ENCODE results near the gene ZSCAN22.

ZSCAN22 gene

DNA sequence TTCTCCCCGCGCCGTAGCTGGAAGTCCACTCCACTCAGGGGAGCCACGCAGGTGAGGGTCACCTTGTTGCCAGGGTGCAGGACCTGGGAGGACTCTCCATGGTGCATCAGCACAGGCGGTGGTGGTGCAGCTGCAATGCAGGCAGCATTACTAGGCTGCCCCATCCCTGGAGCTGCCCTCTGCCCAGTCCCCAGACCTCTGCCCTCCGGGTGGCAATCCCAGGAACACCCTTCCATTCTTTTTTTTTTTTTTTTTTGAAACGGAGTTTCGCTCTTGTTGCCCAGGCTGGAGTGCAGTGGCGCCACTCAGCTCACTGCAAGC is 24.7 kb downstream of the ZSCAN22 start:
- H3K4me3 ChIP-seq (ENCODE audit: low read length in 2 of 2) = no peak overlapping the region
- H3K27me3 ChIP-seq (ENCODE audit: control insufficient read depth in 3 of 3, insufficient read depth in 3 of 3, low read depth in 1 of 3, low read length in 3 of 3) = peaks cover 4 to 8% (median 8%) of the 10 kb centered on the region in 3 experiments
- H4K8ac ChIP-seq (ENCODE audit: low read depth, low read length) = no peak overlapping the region
- peaks cover 5 to 24% of the 10 kb centered on the region in 2 donors for H3K36me3 ChIP-seq (replicated peaks in 1 of 2; ENCODE audit: control insufficient read depth in 2 of 2, insufficient read depth in 2 of 2, low read length in 2 of 2)
- no peak overlapping the region for H4K91ac ChIP-seq (ENCODE audit: low read depth, low read length, poor library complexity)
- H3K4ac ChIP-seq (ENCODE audit: low read length) = no peak overlapping the region
- WGBS, 2 donors (ENCODE audit: extremely low coverage in 2 of 2, insufficient read length in 2 of 2, insufficient replicate concordance in 1 of 2) = no CpG with 5 or more reads among the region's 9 CpGs
- no peak overlapping the region for H2AFZ ChIP-seq (ENCODE audit: low read length)
- H3K4me2 ChIP-seq (ENCODE audit: insufficient read depth, low read length, poor library complexity, severe bottlenecking) = no peak overlapping the region
- H2BK120ac ChIP-seq (ENCODE audit: low read depth, low read length) = no peak overlapping the region
- peaks cover 3% of the 10 kb centered on the region for H3K79me1 ChIP-seq (ENCODE audit: low read depth, low read length)
- no peak for DNase-seq (ENCODE audit: low spot score)
- no peak overlapping the region for H3K18ac ChIP-seq (ENCODE audit: low read length)
- H2BK15ac ChIP-seq (ENCODE audit: low read length) = no peak overlapping the region
- H3K4me1 ChIP-seq (ENCODE audit: control insufficient read depth in 2 of 2, insufficient read depth in 1 of 2, low read depth in 1 of 2, low read length in 2 of 2) = peaks cover 0 to 3% of the 10 kb centered on the region in 2 donors
- H3K27ac ChIP-seq (replicated peaks; ENCODE audit: low read length) = no peak overlapping the region
- H3K9ac ChIP-seq (ENCODE audit: low read depth, low read length, poor library complexity) = no peak overlapping the region
- H2AK5ac ChIP-seq (ENCODE audit: low read depth, low read length) = peak overlapping the region; percentile 56
- peak overlapping the region; percentile 30 for H2BK12ac ChIP-seq (ENCODE audit: low read length)
- H3K14ac ChIP-seq (ENCODE audit: low read length) = no peak overlapping the region
- H3K23ac ChIP-seq (ENCODE audit: low read depth, low read length, poor library complexity) = no peak overlapping the region
- no peaks in the 10 kb centered on the region for H3K9me3 ChIP-seq (replicated peaks in 1 of 2; ENCODE audit: control insufficient read depth in 2 of 2, insufficient read depth in 1 of 2, low read depth in 1 of 2, low read length in 2 of 2)
- no peak overlapping the region for H2BK5ac ChIP-seq (ENCODE audit: low read length)

DNA sequence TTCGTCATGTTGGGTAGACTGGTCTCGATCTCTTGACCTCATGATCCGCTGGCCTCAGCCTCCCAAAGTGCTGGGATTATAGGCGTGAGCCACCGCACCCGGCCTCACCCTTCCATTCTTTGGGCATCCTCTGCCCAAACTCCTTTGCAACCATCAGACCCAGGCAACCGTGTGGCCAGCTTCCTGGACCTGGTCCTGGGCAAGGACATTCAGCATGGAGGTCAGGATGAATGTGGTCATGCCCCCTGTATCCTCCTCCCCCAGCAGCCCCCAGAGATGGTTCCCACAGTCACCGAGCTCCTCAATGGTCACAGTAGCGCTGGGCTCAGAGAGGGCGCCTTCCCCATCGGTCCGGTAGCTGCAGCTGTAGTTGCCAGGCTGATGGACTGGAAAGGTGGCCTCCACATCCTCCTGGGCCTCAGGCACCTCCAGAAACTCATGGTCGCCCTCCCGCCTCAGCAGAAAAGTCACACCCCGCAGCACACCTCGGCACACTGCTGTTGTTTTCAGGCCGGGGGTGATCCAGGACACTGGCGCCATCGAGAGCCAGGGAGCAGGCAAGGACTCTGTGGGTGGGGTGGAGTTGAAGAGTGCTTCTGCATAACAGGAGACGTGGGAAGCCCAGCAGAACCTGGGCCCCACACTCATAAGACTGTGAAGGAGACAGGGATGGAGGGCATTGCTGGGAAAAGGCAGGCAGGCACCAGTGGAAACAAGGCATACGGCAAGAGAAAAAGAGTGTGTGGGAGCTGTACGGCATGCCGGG is 25.4 kb downstream of the ZSCAN22 start:
- Histone ChIP-seq H3K14ac (ENCODE audit: low read length) (no peak overlapping the region), H2BK15ac (ENCODE audit: low read length) (no peak overlapping the region), H2BK12ac (ENCODE audit: low read length) (peak overlapping the region; percentile 41), H3K79me1 (ENCODE audit: low read depth, low read length) (peaks cover 3% of the 10 kb centered on the region), H3K23ac (ENCODE audit: low read depth, low read length, poor library complexity) (peak overlapping the region; percentile 65), H3K18ac (ENCODE audit: low read length) (no peak overlapping the region), H4K8ac (ENCODE audit: low read depth, low read length) (no peak overlapping the region), H2BK5ac (ENCODE audit: low read length) (peak overlapping the region; percentile 75), H3K9me3 (replicated peaks in 1 of 2; ENCODE audit: control insufficient read depth in 2 of 2, insufficient read depth in 1 of 2, low read depth in 1 of 2, low read length in 2 of 2) (no peaks in the 10 kb centered on the region), H3K27ac (replicated peaks; ENCODE audit: low read length) (no peak overlapping the region), H3K4me3 (ENCODE audit: low read length in 2 of 2) (no peak overlapping the region), H3K4ac (ENCODE audit: low read length) (no peak overlapping the region), H3K4me2 (ENCODE audit: insufficient read depth, low read length, poor library complexity, severe bottlenecking) (no peak overlapping the region), H3K9ac (ENCODE audit: low read depth, low read length, poor library complexity) (peak overlapping the region; percentile 30), H4K91ac (ENCODE audit: low read depth, low read length, poor library complexity) (no peak overlapping the region), H2AK5ac (ENCODE audit: low read depth, low read length) (no peak overlapping the region), H3K4me1 (ENCODE audit: control insufficient read depth in 2 of 2, insufficient read depth in 1 of 2, low read depth in 1 of 2, low read length in 2 of 2) (peaks cover 0 to 2% of the 10 kb centered on the region in 2 donors), H2BK120ac (ENCODE audit: low read depth, low read length) (no peak overlapping the region), H3K27me3 (ENCODE audit: control insufficient read depth in 3 of 3, insufficient read depth in 3 of 3, low read depth in 1 of 3, low read length in 3 of 3) (peaks cover 1 to 2% (median 2%) of the 10 kb centered on the region in 3 experiments), H3K36me3 (replicated peaks in 1 of 2; ENCODE audit: control insufficient read depth in 2 of 2, insufficient read depth in 2 of 2, low read length in 2 of 2) (peaks cover 7 to 24% of the 10 kb centered on the region in 2 donors), H2AFZ (ENCODE audit: low read length) (no peak overlapping the region)
- no peak for DNase-seq (ENCODE audit: low spot score)
- no CpG with 5 or more reads among the region's 23 CpGs for WGBS, 2 donors (ENCODE audit: extremely low coverage in 2 of 2, insufficient read length in 2 of 2, insufficient replicate concordance in 1 of 2)

DNA sequence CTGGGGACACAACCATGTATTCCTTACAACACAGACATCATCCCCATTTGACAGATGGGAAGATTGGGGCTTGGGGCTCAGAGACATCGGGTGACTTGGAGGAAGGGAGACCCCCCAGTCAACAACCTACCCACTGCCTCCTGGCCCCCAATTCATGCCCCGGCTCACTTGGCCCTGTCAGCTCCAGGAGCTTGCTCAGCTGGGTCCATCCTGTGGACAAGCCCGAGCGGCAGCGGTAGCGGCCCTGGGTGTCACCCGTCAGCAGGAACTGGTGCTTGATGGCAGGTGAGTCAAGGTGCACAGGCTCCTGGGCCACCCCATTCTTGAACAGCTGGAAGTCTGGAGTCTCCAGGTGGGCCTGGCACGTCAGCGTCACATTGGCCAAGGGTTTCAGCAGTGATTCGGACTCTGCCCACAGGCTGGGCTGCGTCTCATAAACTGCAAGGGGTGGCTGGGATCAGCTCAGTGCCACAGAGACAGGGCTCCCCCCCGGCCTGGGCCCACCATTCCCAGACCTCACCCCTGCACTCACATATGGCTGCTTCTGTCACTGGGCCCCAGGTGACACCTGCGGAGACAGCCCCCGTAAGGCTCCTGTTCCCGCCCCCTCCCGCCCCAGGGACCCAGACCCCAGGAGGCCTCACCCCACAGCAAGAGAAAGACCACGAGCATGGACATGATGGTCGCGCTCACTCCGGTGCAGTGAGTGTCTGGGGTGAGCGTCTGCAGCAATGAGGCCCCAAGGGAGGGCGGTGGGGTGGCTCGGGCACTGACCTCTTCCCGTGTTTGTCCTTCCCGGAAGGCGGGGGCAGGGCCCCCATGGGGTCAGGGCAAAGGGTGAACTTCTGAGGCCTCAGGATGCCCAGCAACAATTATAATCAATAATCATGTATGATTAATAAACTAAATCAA is 26.2 kb downstream of the ZSCAN22 start, which contains the start of gene A1BG:
Gene A1BG, minus strand, starts transcription at position 733 of the 912 bp plus-strand sequence. Its CDS starts 55 bp downstream, at position 678.
- no peak within 1 kb of the TSS for H4K91ac ChIP-seq (ENCODE audit: low read depth, low read length, poor library complexity)
- peak within 1 kb of the TSS; percentile 65 for H3K23ac ChIP-seq (ENCODE audit: low read depth, low read length, poor library complexity)
- no peak within 1 kb of the TSS for H3K27ac ChIP-seq (replicated peaks; ENCODE audit: low read length)
- H2BK5ac ChIP-seq (ENCODE audit: low read length) = peak within 1 kb of the TSS; percentile 77
- H3K18ac ChIP-seq (ENCODE audit: low read length) = peak within 1 kb of the TSS; percentile 64
- H2AFZ ChIP-seq (ENCODE audit: low read length) = no peak within 1 kb of the TSS
- no peak within 1 kb of the TSS for H3K4ac ChIP-seq (ENCODE audit: low read length)
- H3K14ac ChIP-seq (ENCODE audit: low read length) = no peak within 1 kb of the TSS
- H3K9me3 ChIP-seq (replicated peaks in 1 of 2; ENCODE audit: control insufficient read depth in 2 of 2, insufficient read depth in 1 of 2, low read depth in 1 of 2, low read length in 2 of 2) = no peaks in the 10 kb centered on the region
- H3K4me1 ChIP-seq (ENCODE audit: control insufficient read depth in 2 of 2, insufficient read depth in 1 of 2, low read depth in 1 of 2, low read length in 2 of 2) = no peaks in the 10 kb centered on the region
- H2BK12ac ChIP-seq (ENCODE audit: low read length) = peak within 1 kb of the TSS; percentile 41
- no peak within 1 kb of the TSS for H2BK120ac ChIP-seq (ENCODE audit: low read depth, low read length)
- H3K27me3 ChIP-seq (ENCODE audit: control insufficient read depth in 3 of 3, insufficient read depth in 3 of 3, low read depth in 1 of 3, low read length in 3 of 3) = no peaks in the 10 kb centered on the region
- H4K8ac ChIP-seq (ENCODE audit: low read depth, low read length) = no peak within 1 kb of the TSS
- H3K4me2 ChIP-seq (ENCODE audit: insufficient read depth, low read length, poor library complexity, severe bottlenecking) = no peak within 1 kb of the TSS
- peaks cover 8% of the 10 kb centered on the region for H3K79me1 ChIP-seq (ENCODE audit: low read depth, low read length)
- no peak within 1 kb of the TSS for H3K9ac ChIP-seq (ENCODE audit: low read depth, low read length, poor library complexity)
- no peak within 1 kb of the TSS for H3K4me3 ChIP-seq (ENCODE audit: low read length in 2 of 2)
- H3K36me3 ChIP-seq (replicated peaks in 1 of 2; ENCODE audit: control insufficient read depth in 2 of 2, insufficient read depth in 2 of 2, low read length in 2 of 2) = peaks cover 7 to 24% of the 10 kb centered on the region in 2 donors
- no peak within 1 kb of the TSS for H2BK15ac ChIP-seq (ENCODE audit: low read length)
- no peak for DNase-seq (ENCODE audit: low spot score)
- WGBS, 2 donors (ENCODE audit: extremely low coverage in 2 of 2, insufficient read length in 2 of 2, insufficient replicate concordance in 1 of 2) = no CpG with 5 or more reads among the region's 26 CpGs
- peak within 1 kb of the TSS; percentile 65 for H2AK5ac ChIP-seq (ENCODE audit: low read depth, low read length)

Measured in neuronal stem cell (in vitro differentiated cells).